Endothelial cell of umbilical vein (primary cell): Measurements from ENCODE around the gene MLX. TPM values are rescaled to one million over a fixed set of nuclear protein-coding genes. Genes with fewer than 3 reads are reported as not detected.

Experiments used
- BruUV-seq: library from RNA; stranded (reverse); fragments of 400-500 nt; replicated peaks from 2 replicates; lab custom pipeline; 2021; lab: Mats Ljungman, UMichigan
- CTCF ChIA-PET: fragments of 300-600, 350-600 bp; sonication (Branson Sonifier 250); formaldehyde crosslinking; loops from one replicate; lab custom pipeline; 2021; ENCODE audit warnings: antibody characterized with exemption, inconsistent platforms; lab: Charles Lee
- POLR2A ChIA-PET: fragments of 300-600, 350-600 bp; sonication (Branson Sonifier 250); formaldehyde crosslinking; loops from one replicate; lab custom pipeline; 2021; ENCODE audit warnings: antibody characterized with exemption, inconsistent platforms; lab: Charles Lee
- DNase-seq: peaks from one replicate; pipeline ENCODE4 v3.0.0-alpha.2; 2011; ENCODE audit warnings: low read depth, low spot score
- FAIRE-seq: peaks from 2 replicates; lab custom pipeline; 2011; peaks lifted over from hg19 to GRCh38; lab: Jason Lieb, UNC
- H2AFZ ChIP-seq: 2 replicates; pipeline ENCODE4 v1.6.0; 2012; ENCODE audit warnings: low read depth, low read length, control low read depth, inconsistent platforms
- H3K27ac ChIP-seq: 2 replicates; pipeline ENCODE4 v1.5.1; 2011; ENCODE audit warnings: low read depth, mild to moderate bottlenecking, control low read depth, low read length, moderate library complexity; ENCODE audit not compliant: insufficient read depth
- H3K27me3 ChIP-seq, 2 experiments: 2 replicates each; pipeline versions ENCODE4 v1.6.0 to v1.6.1; 2011; ENCODE audit warnings: low read length in 2 of 2, mixed read lengths in 1 of 2; ENCODE audit not compliant: control insufficient read depth in 2 of 2, insufficient read depth in 2 of 2
- H3K36me3 ChIP-seq, 2 experiments: 2 replicates in 1 of 2; 3 replicates in 1 of 2; pipeline ENCODE4 v1.5.1; 2011; ENCODE audit warnings: low read length in 2 of 2, mild to moderate bottlenecking in 1 of 2, moderate library complexity in 1 of 2; ENCODE audit not compliant: control insufficient read depth in 2 of 2, insufficient read depth in 2 of 2; ENCODE audit errors: extremely low read depth in 1 of 2
- H3K4me1 ChIP-seq: 3 replicates; pipeline ENCODE4 v1.5.1; 2011; ENCODE audit warnings: mild to moderate bottlenecking, low read length; ENCODE audit not compliant: control insufficient read depth, insufficient read depth; ENCODE audit errors: extremely low read depth
- H3K4me2 ChIP-seq: 2 replicates; pipeline ENCODE4 v1.6.1; 2011; ENCODE audit warnings: low read length, control low read depth, mixed read lengths; ENCODE audit not compliant: insufficient read depth
- H3K4me3 ChIP-seq, 3 experiments: fragments of 200-600 bp in 1 of 3; sonication (generic), shearing (Covaris generic) in 1 of 3; replicated peaks in 1 of 3; 2 replicates each; pipeline ENCODE4 v1.5.1; 2011 to 2016; ENCODE audit warnings: control low read depth in 3 of 3, low read length in 3 of 3, mild to moderate bottlenecking in 2 of 3, inconsistent platforms in 1 of 3, low read depth in 1 of 3, moderate library complexity in 1 of 3; ENCODE audit not compliant: insufficient read depth in 1 of 3
- H3K79me2 ChIP-seq: 2 replicates; pipeline ENCODE4 v1.6.0; 2012; ENCODE audit warnings: low read length, inconsistent platforms; ENCODE audit not compliant: control insufficient read depth, insufficient read depth
- H3K9ac ChIP-seq: replicated peaks from 2 replicates; pipeline ENCODE3; 2011; ENCODE audit warnings: low read length, control low read depth; ENCODE audit not compliant: insufficient read depth; ENCODE audit errors: extremely low read depth
- H3K9me1 ChIP-seq: replicated peaks from 3 replicates; pipeline ENCODE4 v1.6.0; 2011; ENCODE audit warnings: mild to moderate bottlenecking, low read length; ENCODE audit not compliant: control insufficient read depth, insufficient read depth; ENCODE audit errors: extremely low read depth
- H3K9me3 ChIP-seq: replicated peaks from 2 replicates; pipeline ENCODE4 v1.5.1; 2012; ENCODE audit warnings: low read length, inconsistent platforms; ENCODE audit not compliant: control insufficient read depth, insufficient read depth
- H4K20me1 ChIP-seq: replicated peaks from 2 replicates; pipeline ENCODE3; 2011; ENCODE audit warnings: mild to moderate bottlenecking, low read length; ENCODE audit not compliant: control insufficient read depth, insufficient read depth; ENCODE audit errors: extremely low read depth
- CTCF ChIP-seq, 2 donors: IDR thresholded peaks; 1 replicate in 1 of 2; 2 replicates in 1 of 2; pipeline ENCODE4 v1.5.1; 2011; ENCODE audit warnings: low read length in 2 of 2, mild to moderate bottlenecking in 2 of 2, moderate library complexity in 2 of 2, control low read depth in 1 of 2, inconsistent platforms in 1 of 2, low read depth in 1 of 2; ENCODE audit not compliant: insufficient read depth in 1 of 2; ENCODE audit errors: extremely low read depth in 1 of 2
- EZH2 ChIP-seq: IDR thresholded peaks from 2 replicates; pipeline ENCODE4 v1.6.1; 2012; ENCODE audit warnings: borderline replicate concordance, low read depth, mild to moderate bottlenecking, moderate library complexity, low read length, inconsistent platforms; ENCODE audit not compliant: severe bottlenecking
- FOS ChIP-seq: IDR thresholded peaks from 2 replicates; pipeline ENCODE4 v1.6.1; 2011; ENCODE audit warnings: mild to moderate bottlenecking, low read length, moderate library complexity, borderline replicate concordance; ENCODE audit not compliant: insufficient read depth
- GATA2 ChIP-seq: IDR thresholded peaks from 2 replicates; pipeline ENCODE4 v1.7.0; 2011; ENCODE audit warnings: low read depth, mild to moderate bottlenecking, moderate library complexity, mixed read lengths, low read length; ENCODE audit not compliant: insufficient read length, insufficient read depth
- JUN ChIP-seq: IDR thresholded peaks from 2 replicates; pipeline ENCODE4 v1.6.1; 2011; ENCODE audit warnings: borderline replicate concordance, low read depth; ENCODE audit not compliant: insufficient read length, insufficient read depth
- MAX ChIP-seq: IDR thresholded peaks from 2 replicates; pipeline ENCODE4 v1.6.1; 2011; ENCODE audit not compliant: insufficient read depth, insufficient read length
- MYC ChIP-seq: IDR thresholded peaks from one replicate; pipeline ENCODE4 v1.6.1; 2011; ENCODE audit warnings: mild to moderate bottlenecking, low read depth, low read length
- POLR2A ChIP-seq: IDR thresholded peaks from 2 replicates; pipeline ENCODE4 v1.6.1; 2012; ENCODE audit warnings: low read depth, mild to moderate bottlenecking, control low read depth, low read length
- POLR2AphosphoS5 ChIP-seq: IDR thresholded peaks from 2 replicates; pipeline ENCODE4 v1.6.1; 2012; ENCODE audit warnings: low read depth, mild to moderate bottlenecking, control low read depth, low read length, moderate library complexity; ENCODE audit not compliant: insufficient read depth
- dilution Hi-C: fragments of 300-500 bp; cut with MboI; formaldehyde crosslinking; loops from one replicate; pipeline ENCODE4 v1.15.0; 2019; ENCODE audit warnings: low sequenced_read_pairs; ENCODE audit not compliant: extremely low pct_ligation_motif_present
- intact Hi-C: fragments of 100-400 bp; cut with micrococcal nuclease; formaldehyde crosslinking; loops from one replicate; pipeline ENCODE4 v1.10.0; 2022
- polyA plus RNA-seq, 4 experiments: library from polyadenylated mRNA; depleted of rRNA in 3 of 4; stranded (reverse) in 3 of 4; unstranded in 1 of 4; fragments of >200 nt; gene quantifications; 2 replicates each; pipeline versions ENCODE4 v1.2.1 to v1.2.3, GENCODE V29; 2011 to 2012; ENCODE audit warnings: missing spikeins in 1 of 4
- total RNA-seq: library from RNA; stranded (reverse); gene quantifications from 2 replicates; pipeline ENCODE4 v1.2.3, GENCODE V29; 2021

MLX gene
- total and polyA plus RNA-seq, 2 donors (not counting 3 experiments of a cell fraction or from before 2014, with no cell fraction given) = 40.3 to 42.7 TPM

- Histone ChIP-seq H3K9me1 (no peaks in the 10 kb centered on the region), H3K79me2 (peaks cover 17% of the 10 kb centered on the region), H3K9me3 (no peaks in the 10 kb centered on the region), H3K4me2 (no peak overlapping the region), H3K4me1 (peaks cover 18% of the 10 kb centered on the region), H3K36me3 (peaks cover 8 to 34% of the 10 kb centered on the region in 2 experiments), H4K20me1 (no peaks in the 10 kb centered on the region), H3K27me3 (no peaks in the 10 kb centered on the region), H3K9ac (no peak overlapping the region), H3K27ac (no peak overlapping the region), H3K4me3 (no peak overlapping the region), H2AFZ (no peak overlapping the region)
- DNase-seq (no peak), FAIRE-seq (no peak)
- dilution Hi-C loops = no loop called here
- intact Hi-C loops = loop anchor here (2.0 to 5.0 kb wide), 2 partner anchors 141 to 357 kb away; no protein-coding TSS in a partner anchor
- TF ChIP-seq FOS = no peak
- no peak for TF ChIP-seq POLR2A
- TF ChIP-seq GATA2 = no peak
- TF ChIP-seq MYC = no peak
- BruUV-seq = no TSS peak
- POLR2A ChIA-PET = no interaction called here
- CTCF ChIA-PET = interaction anchor here (1.1 to 7.0 kb wide), 4 partner anchors 98 to 358 kb away, joined by 3 to 235 read pairs (median 44); partner anchors contain the start of genes CCR10, CNTNAP1 and PLEKHH3
Observed at GRCh38 chr17:42579794-42580551, 13.1 kb downstream of the MLX start.

GRCh38 chr17:42581744-42582270 is 14.9 kb downstream of the MLX start:
- no peak overlapping the region for H3K27ac ChIP-seq
- H3K36me3 ChIP-seq = peaks cover 13 to 41% of the 10 kb centered on the region in 2 experiments
- H3K4me2 ChIP-seq = no peak overlapping the region
- H2AFZ ChIP-seq = no peak overlapping the region
- H3K9ac ChIP-seq = no peak overlapping the region
- DNase-seq (no peak), FAIRE-seq (no peak)
- H3K79me2 ChIP-seq = peaks cover 7% of the 10 kb centered on the region
- H3K9me1 ChIP-seq = no peaks in the 10 kb centered on the region
- ChIA-PET POLR2A (interaction anchor here (0.5 kb wide), 1 partner anchor 13 kb away, joined by 6 read pairs; no protein-coding TSS in a partner anchor), CTCF (interaction anchor here (0.6 to 7.0 kb wide), 3 partner anchors 9 to 182 kb away, joined by 3 to 235 read pairs (median 4); partner anchors contain the start of genes CCR10 and PLEKHH3)
- peaks cover 10% of the 10 kb centered on the region for H3K4me1 ChIP-seq
- TF ChIP-seq POLR2A = no peak
- no peak for TF ChIP-seq EZH2
- TF ChIP-seq GATA2 = no peak
- TF ChIP-seq JUN = no peak
- no peak for TF ChIP-seq MYC
- no peak for TF ChIP-seq FOS
- no peak for TF ChIP-seq POLR2AphosphoS5
- no peak for TF ChIP-seq CTCF (IDR thresholded peaks at IDR 0.05; ENCODE audit: extremely low read depth in 1 of 2, insufficient read depth in 1 of 2, low read depth in 1 of 2, low read length in 2 of 2)
- no peak for TF ChIP-seq MAX
- H3K4me3 ChIP-seq = no peak overlapping the region
- intact Hi-C loops = no loop called here
- H4K20me1 ChIP-seq = no peaks in the 10 kb centered on the region
- no peaks in the 10 kb centered on the region for H3K9me3 ChIP-seq
- dilution Hi-C loops = no loop called here
- H3K27me3 ChIP-seq = no peaks in the 10 kb centered on the region
- BruUV-seq = no TSS peak
